Calu3 (cell line): ENCODE data around the gene PPP1R3F. TPM values are rescaled to one million over a fixed set of nuclear protein-coding genes. Genes with fewer than 3 reads are reported as not detected.
"Not testable (repeated sequence)": the region's sequence is repeated elsewhere in the genome, so short reads cannot be mapped to it uniquely, and the experiment has no call there.

Source experiments
- BruUV-seq: library from RNA; stranded (reverse); fragments of 400-500 nt; replicated peaks from 2 replicates; lab custom pipeline; 2021; lab: Mats Ljungman, UMichigan
- CTCF ChIA-PET: fragments of 300-600 bp; sonication (Branson Sonifier 250); formaldehyde crosslinking; loops from one replicate; lab custom pipeline; 2022; ENCODE audit warnings: antibody characterized with exemption; lab: Charles Lee
- DNase-seq: peaks from one replicate; pipeline ENCODE4 v3.0.0; 2022
- H3K27ac Mint-ChIP-seq: one replicate; pipeline ENCODE4 v1.8.0; 2022; ENCODE audit warnings: mixed read lengths; ENCODE audit not compliant: unreplicated experiment
- H3K27me3 Mint-ChIP-seq: one replicate; pipeline ENCODE4 v1.8.0; 2022; ENCODE audit warnings: mixed read lengths; ENCODE audit not compliant: unreplicated experiment
- H3K36me3 Mint-ChIP-seq: one replicate; pipeline ENCODE4 v1.8.0; 2022; ENCODE audit warnings: mild to moderate bottlenecking, moderate library complexity, mixed read lengths; ENCODE audit not compliant: insufficient read depth, unreplicated experiment
- H3K4me1 Mint-ChIP-seq: one replicate; pipeline ENCODE4 v1.8.0; 2022; ENCODE audit warnings: mild to moderate bottlenecking, low read depth, mixed read lengths; ENCODE audit not compliant: unreplicated experiment
- H3K4me3 Mint-ChIP-seq: one replicate; pipeline ENCODE4 v1.8.0; 2022; ENCODE audit warnings: mild to moderate bottlenecking, low read depth, moderate library complexity, mixed read lengths; ENCODE audit not compliant: unreplicated experiment
- H3K9me3 Mint-ChIP-seq: one replicate; pipeline ENCODE4 v1.8.0; 2022; ENCODE audit warnings: low read depth, mixed read lengths; ENCODE audit not compliant: unreplicated experiment
- CTCF ChIP-seq: fragments of 200-600 bp; IDR thresholded peaks from one replicate; pipeline ENCODE4 v1.8.0; 2022; ENCODE audit warnings: antibody characterized with exemption; ENCODE audit not compliant: unreplicated experiment
- intact Hi-C: fragments of 100-400 bp; cut with micrococcal nuclease; formaldehyde crosslinking; loops from one replicate; pipeline ENCODE4 v1.10.0; 2022; ENCODE audit not compliant: unreplicated experiment
- total RNA-seq: library from RNA; stranded (reverse); gene quantifications from 2 replicates; pipeline ENCODE4 v1.2.3, GENCODE V29; 2022

The PPP1R3F gene
- total RNA-seq, 1 experiment from 2014 or later: 18.8 TPM

- no TSS peak for BruUV-seq
Measured at GRCh38 chrX:49310371-49310770, 40.8 kb downstream of the PPP1R3F start.

GRCh38 chrX:49312176-49312575, 42.6 kb downstream of the PPP1R3F start:
- DNase-seq: no peak
- no TSS peak for BruUV-seq
- no peaks in the 10 kb centered on the region for H3K27me3 Mint-ChIP-seq
- H3K4me3 Mint-ChIP-seq: no peak overlapping the region
- no peaks in the 10 kb centered on the region for H3K36me3 Mint-ChIP-seq
- H3K4me1 Mint-ChIP-seq: peaks cover 24% of the 10 kb centered on the region
- no peak for TF ChIP-seq CTCF
- intact Hi-C loops: no loop called here
- no peak overlapping the region for H3K27ac Mint-ChIP-seq
- no peaks in the 10 kb centered on the region for H3K9me3 Mint-ChIP-seq
- CTCF ChIA-PET: no interaction called here

More at GRCh38 chrX:49310371-49310770, 40.8 kb downstream of the PPP1R3F start:
- Mint-ChIP-seq H3K27ac (no peak overlapping the region), H3K4me3 (no peak overlapping the region), H3K27me3 (no peaks in the 10 kb centered on the region), H3K4me1 (peaks cover 24% of the 10 kb centered on the region), H3K9me3 (no peaks in the 10 kb centered on the region), H3K36me3 (no peaks in the 10 kb centered on the region)
- CTCF ChIA-PET: no interaction called here
- TF ChIP-seq CTCF: no peak
- intact Hi-C loops: no loop called here
- no peak for DNase-seq

- CTCF ChIA-PET: no interaction called here
- Mint-ChIP-seq H3K4me1 (no peaks in the 10 kb centered on the region), H3K9me3 (no peaks in the 10 kb centered on the region), H3K4me3 (no peak overlapping the region), H3K36me3 (no peaks in the 10 kb centered on the region), H3K27me3 (no peaks in the 10 kb centered on the region), H3K27ac (no peak overlapping the region)
- no TSS peak for BruUV-seq
- no peak for DNase-seq
- no peak for TF ChIP-seq CTCF
- intact Hi-C loops: no loop called here
Measured at GRCh38 chrX:49316085-49316484, 46.5 kb downstream of the PPP1R3F start.

GRCh38 chrX:49321737-49322136, 52.1 kb downstream of the PPP1R3F start, which contains the start of gene GAGE12J:
TSS of gene GAGE12J (plus strand) at chrX:49322037. CDS start at chrX:49323194, 1,157 bp downstream.
- H3K9me3 Mint-ChIP-seq, H3K4me3 Mint-ChIP-seq, H3K36me3 Mint-ChIP-seq, H3K27ac Mint-ChIP-seq, DNase-seq, intact Hi-C loops, CTCF ChIA-PET, BruUV-seq, H3K4me1 Mint-ChIP-seq, H3K27me3 Mint-ChIP-seq: not testable (repeated sequence)

GRCh38 chrX:49322266-49322665, 52.7 kb downstream of the PPP1R3F start:
- DNase-seq, H3K4me1 Mint-ChIP-seq, H3K36me3 Mint-ChIP-seq, BruUV-seq, intact Hi-C loops, H3K27me3 Mint-ChIP-seq, H3K4me3 Mint-ChIP-seq, H3K9me3 Mint-ChIP-seq, H3K27ac Mint-ChIP-seq, CTCF ChIA-PET: not testable (repeated sequence)

GRCh38 chrX:49323735-49324134, 54.1 kb downstream of the PPP1R3F start:
- DNase-seq, H3K4me3 Mint-ChIP-seq, H3K4me1 Mint-ChIP-seq, intact Hi-C loops, CTCF ChIA-PET, H3K27me3 Mint-ChIP-seq, BruUV-seq, H3K9me3 Mint-ChIP-seq, H3K27ac Mint-ChIP-seq, H3K36me3 Mint-ChIP-seq: not testable (repeated sequence)

GRCh38 chrX:49330421-49330820, 60.8 kb downstream of the PPP1R3F start:
- CTCF ChIA-PET, H3K4me1 Mint-ChIP-seq, H3K27me3 Mint-ChIP-seq, H3K36me3 Mint-ChIP-seq, H3K9me3 Mint-ChIP-seq, H3K27ac Mint-ChIP-seq, intact Hi-C loops, H3K4me3 Mint-ChIP-seq, DNase-seq, BruUV-seq: not testable (repeated sequence)

GRCh38 chrX:49331282-49331681, 61.7 kb downstream of the PPP1R3F start, which contains the start of gene GAGE13:
TSS of gene GAGE13 (plus strand) at chrX:49331582. CDS start at chrX:49332738, 1,156 bp downstream.
- H3K9me3 Mint-ChIP-seq, BruUV-seq, H3K27me3 Mint-ChIP-seq, H3K4me1 Mint-ChIP-seq, H3K4me3 Mint-ChIP-seq, DNase-seq, H3K36me3 Mint-ChIP-seq, CTCF ChIA-PET, H3K27ac Mint-ChIP-seq, intact Hi-C loops: not testable (repeated sequence)
